NCI-H82 treated with DMSO at 0.1 percent for 48 hours (cell line): Measurements from ENCODE around the gene PRDX6.
A peak's percentile ranks its signal among the peaks of the same experiment; 100 is the strongest.
"Not testable (repeated sequence)": the region's sequence is repeated elsewhere in the genome, so short reads cannot be mapped to it uniquely, and the experiment has no call there.

Source experiments
- DNase-seq: peaks from one replicate; lab custom pipeline; 2025; ENCODE audit not compliant: unreplicated experiment; lab: John Stamatoyannopoulos, UW

The PRDX6 gene

GRCh38 chr1:173477286-173478093 is at the start of gene PRDX6:
Gene PRDX6 (plus strand): TSS chr1:173477335. CDS start chr1:173477398, 63 bp downstream.
- no peak for DNase-seq

GRCh38 chr1:173429471-173430402 is 47.4 kb upstream of the PRDX6 start:
- DNase-seq = peak; percentile 98

GRCh38 chr1:173430677-173431303 is 46.3 kb upstream of the PRDX6 start:
- DNase-seq = peak; percentile 89

- peak; percentile 88 for DNase-seq
Observed at GRCh38 chr1:173431304-173432045, 45.7 kb upstream of the PRDX6 start.

- no peak for DNase-seq
Observed at GRCh38 chr1:173432331-173432730, 44.8 kb upstream of the PRDX6 start.

GRCh38 chr1:173433751-173434326 is 43.3 kb upstream of the PRDX6 start:
- no peak for DNase-seq

- DNase-seq = no peak
Observed at GRCh38 chr1:173436841-173437428, 40.2 kb upstream of the PRDX6 start.

GRCh38 chr1:173438675-173439074 is 38.5 kb upstream of the PRDX6 start:
- no peak for DNase-seq

- DNase-seq = no peak
Observed at GRCh38 chr1:173440430-173440829, 36.7 kb upstream of the PRDX6 start.

GRCh38 chr1:173444757-173445156 is 32.4 kb upstream of the PRDX6 start:
- DNase-seq = peak; percentile 69

- DNase-seq = peak; percentile 54
Observed at GRCh38 chr1:173445164-173445563, 32.0 kb upstream of the PRDX6 start.

- DNase-seq = no peak
Observed at GRCh38 chr1:173445656-173446055, 31.5 kb upstream of the PRDX6 start.

- DNase-seq = no peak
Observed at GRCh38 chr1:173447224-173447623, 29.9 kb upstream of the PRDX6 start.

- DNase-seq = no peak
Observed at GRCh38 chr1:173448945-173449344, 28.2 kb upstream of the PRDX6 start.

GRCh38 chr1:173451981-173452380 is 25.2 kb upstream of the PRDX6 start:
- no peak for DNase-seq

- no peak for DNase-seq
Observed at GRCh38 chr1:173453982-173454381, 23.2 kb upstream of the PRDX6 start.

GRCh38 chr1:173454966-173455524 is 22.1 kb upstream of the PRDX6 start:
- DNase-seq = no peak

GRCh38 chr1:173459885-173460284 is 17.2 kb upstream of the PRDX6 start:
- DNase-seq = no peak

- not testable (repeated sequence) for DNase-seq
Observed at GRCh38 chr1:173462666-173463065, 14.5 kb upstream of the PRDX6 start.

GRCh38 chr1:173464185-173464584 is 12.9 kb upstream of the PRDX6 start:
- DNase-seq = not testable (repeated sequence)
